Kidney (tissue), 14 donors: ENCODE results near the gene PDE1A. TPM values are rescaled to one million over a fixed set of nuclear protein-coding genes. Genes with fewer than 3 reads are reported as not detected.

Experiments used
- DNase-seq, 5 donors: peaks; one replicate each; pipeline ENCODE4 v3.0.0-alpha.2; 2013 to 2020
- FAIRE-seq: peaks from 2 replicates; lab custom pipeline; 2012; peaks lifted over from hg19 to GRCh38; lab: Jason Lieb, UNC
- H3K27ac ChIP-seq, 2 donors: one replicate each; pipeline ENCODE4 v1.7.0; 2013; ENCODE audit warnings: low read depth in 2 of 2, low read length in 2 of 2, inconsistent platforms in 1 of 2
- H3K27me3 ChIP-seq: one replicate; pipeline ENCODE4 v1.7.1; 2013; ENCODE audit warnings: low read length, inconsistent platforms; ENCODE audit not compliant: control insufficient read depth, insufficient read depth
- H3K36me3 ChIP-seq, 3 donors: one replicate each; pipeline versions ENCODE4 v1.7.0 to v1.7.1; 2013; ENCODE audit warnings: low read length in 3 of 3, control low read depth in 1 of 3, inconsistent platforms in 1 of 3; ENCODE audit not compliant: insufficient read depth in 3 of 3, control insufficient read depth in 2 of 3
- H3K4me1 ChIP-seq, 3 donors: one replicate each; pipeline versions ENCODE4 v1.7.0 to v1.7.1; 2013; ENCODE audit warnings: low read length in 3 of 3, inconsistent platforms in 1 of 3, low read depth in 1 of 3; ENCODE audit not compliant: control insufficient read depth in 2 of 3, insufficient read depth in 2 of 3
- H3K4me3 ChIP-seq, 3 donors: one replicate each; pipeline versions ENCODE4 v1.7.0 to v1.8.1; 2013; ENCODE audit warnings: low read length in 3 of 3, control low read depth in 1 of 3, inconsistent platforms in 1 of 3
- H3K9ac ChIP-seq, 3 donors: one replicate each; pipeline versions ENCODE4 v1.7.0 to v1.7.1; 2013; ENCODE audit warnings: low read length in 3 of 3, control low read depth in 1 of 3, inconsistent platforms in 1 of 3
- H3K9me3 ChIP-seq, 3 donors: one replicate each; pipeline versions ENCODE4 v1.7.0 to v1.7.1; 2013; ENCODE audit warnings: low read length in 3 of 3, control low read depth in 1 of 3, inconsistent platforms in 1 of 3; ENCODE audit not compliant: control insufficient read depth in 2 of 3, insufficient read depth in 1 of 3
- intact Hi-C: fragments of 100-400 bp; cut with DNase I; formaldehyde crosslinking; loops from one replicate; pipeline ENCODE4 v1.11.1; 2022
- polyA plus RNA-seq: library from polyadenylated mRNA; stranded (reverse); fragments of 350-450 nt; fragmentation: Illumina TruSeq; extraction: RNeasy Lipid Tissue Mini Kit (QIAGEN cat#74804); gene quantifications from one replicate; pipeline ENCODE4 v1.2.3, GENCODE V29; 2014; ENCODE audit warnings: low read depth, low replicate concordance; ENCODE audit not compliant: insufficient read depth
- total RNA-seq: library from RNA; stranded (reverse); fragmentation: NEBNext Ultra II Directional; extraction: Animal tissue kit (Norgen Biotek cat#: 25700); gene quantifications from one replicate; pipeline ENCODE4 v1.2.1, GENCODE V29; 2021
- TF ChIP-seq, protein P1 (sequence below): IDR thresholded peaks from 3 replicates; pipeline ENCODE4 v1.5.1; 2012; ENCODE audit warnings: mild to moderate bottlenecking, moderate library complexity, borderline replicate concordance; ENCODE audit not compliant: insufficient read depth; ENCODE audit errors: extremely low read depth
- donor health status: control.
- donor health status: control.
- donor health status: control.
- donor health status: control.
- donor health status: control.
- donor health status: DM: yes; HTN: yes; CAD: no.
- donor health status: Normal renal cell carcinoma (clear cell type).

PDE1A gene
- total and polyA plus RNA-seq, 2 donors from 2014 or later = 40.4 to 70.5 TPM

DNA sequence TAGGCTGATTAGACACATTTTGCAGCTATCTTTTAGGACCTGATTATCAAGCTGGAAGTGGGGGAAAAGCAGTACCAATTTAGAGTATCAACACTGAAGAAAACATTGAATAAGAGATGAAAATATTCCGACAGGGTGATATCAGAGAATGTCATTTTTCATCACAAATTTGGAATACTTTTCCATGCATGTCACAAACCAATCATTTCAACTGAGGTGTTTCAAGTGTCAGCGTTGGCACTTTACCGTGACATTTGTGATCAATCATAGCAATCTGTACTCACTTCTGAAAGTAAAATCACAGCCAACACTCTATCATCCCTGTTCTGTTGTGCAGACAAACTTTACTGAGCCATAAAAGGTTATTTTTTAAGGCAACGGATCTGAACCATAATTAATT, 75.4 kb downstream of the PDE1A start:
- Histone ChIP-seq H3K4me3 (no peak overlapping the region), H3K9me3 (no peaks in the 10 kb centered on the region), H3K9ac (no peak overlapping the region), H3K27ac (no peak overlapping the region), H3K36me3 (no peaks in the 10 kb centered on the region), H3K4me1 (peaks cover 0 to 2% (median 0%) of the 10 kb centered on the region in 3 donors), H3K27me3 (no peaks in the 10 kb centered on the region)
- DNase-seq = no peak
- intact Hi-C loops = no loop called here
- no peak for FAIRE-seq
- TF ChIP-seq, protein P1, sequence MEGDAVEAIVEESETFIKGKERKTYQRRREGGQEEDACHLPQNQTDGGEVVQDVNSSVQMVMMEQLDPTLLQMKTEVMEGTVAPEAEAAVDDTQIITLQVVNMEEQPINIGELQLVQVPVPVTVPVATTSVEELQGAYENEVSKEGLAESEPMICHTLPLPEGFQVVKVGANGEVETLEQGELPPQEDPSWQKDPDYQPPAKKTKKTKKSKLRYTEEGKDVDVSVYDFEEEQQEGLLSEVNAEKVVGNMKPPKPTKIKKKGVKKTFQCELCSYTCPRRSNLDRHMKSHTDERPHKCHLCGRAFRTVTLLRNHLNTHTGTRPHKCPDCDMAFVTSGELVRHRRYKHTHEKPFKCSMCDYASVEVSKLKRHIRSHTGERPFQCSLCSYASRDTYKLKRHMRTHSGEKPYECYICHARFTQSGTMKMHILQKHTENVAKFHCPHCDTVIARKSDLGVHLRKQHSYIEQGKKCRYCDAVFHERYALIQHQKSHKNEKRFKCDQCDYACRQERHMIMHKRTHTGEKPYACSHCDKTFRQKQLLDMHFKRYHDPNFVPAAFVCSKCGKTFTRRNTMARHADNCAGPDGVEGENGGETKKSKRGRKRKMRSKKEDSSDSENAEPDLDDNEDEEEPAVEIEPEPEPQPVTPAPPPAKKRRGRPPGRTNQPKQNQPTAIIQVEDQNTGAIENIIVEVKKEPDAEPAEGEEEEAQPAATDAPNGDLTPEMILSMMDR = no peak

- Histone ChIP-seq H3K4me3 (no peak overlapping the region), H3K27ac (no peak overlapping the region), H3K4me1 (peaks cover 0 to 2% (median 0%) of the 10 kb centered on the region in 3 donors), H3K9me3 (no peaks in the 10 kb centered on the region), H3K27me3 (no peaks in the 10 kb centered on the region), H3K9ac (no peak overlapping the region), H3K36me3 (no peaks in the 10 kb centered on the region)
- intact Hi-C loops = no loop called here
- TF ChIP-seq, protein P1 = no peak
- DNase-seq (peak in 2 of 5 donors; percentile 26 to 43), FAIRE-seq (no peak)
Observed at GRCh38 chr2:182349268-182349667, 77.6 kb downstream of the PDE1A start.

DNA sequence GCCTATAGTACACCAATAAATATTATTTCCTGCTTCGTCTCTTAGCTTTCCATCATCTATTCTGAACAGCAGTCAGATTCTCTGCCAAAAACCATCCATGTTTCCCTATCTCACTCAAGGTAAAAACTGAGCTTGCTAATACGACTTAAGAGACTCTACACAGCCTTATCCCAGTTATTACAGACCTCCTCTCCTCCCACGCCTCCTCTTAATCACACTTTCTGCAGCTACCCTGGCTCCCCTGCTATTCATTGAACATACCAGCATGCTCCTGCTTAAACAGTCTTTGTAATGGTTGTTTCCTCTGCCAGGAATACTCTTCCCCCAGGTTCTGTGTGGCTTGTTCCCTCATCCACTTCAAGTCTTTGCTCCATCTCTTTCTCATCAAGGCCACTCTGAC, 81.5 kb downstream of the PDE1A start:
- FAIRE-seq (no peak), DNase-seq (no peak)
- Histone ChIP-seq H3K36me3 (no peaks in the 10 kb centered on the region), H3K9ac (peak overlapping the region in 1 of 3 donors; percentile 9), H3K9me3 (no peaks in the 10 kb centered on the region), H3K27ac (no peak overlapping the region), H3K4me3 (no peak overlapping the region), H3K27me3 (no peaks in the 10 kb centered on the region), H3K4me1 (no peaks in the 10 kb centered on the region)
- TF ChIP-seq, protein P1 = no peak
- intact Hi-C loops = no loop called here
